NCI-H510A (cell line): ENCODE data around the gene LRRC56.

Experiments
- DNase-seq: peaks from one replicate; lab custom pipeline; 2025; lab: John Stamatoyannopoulos, UW

Gene LRRC56

DNA sequence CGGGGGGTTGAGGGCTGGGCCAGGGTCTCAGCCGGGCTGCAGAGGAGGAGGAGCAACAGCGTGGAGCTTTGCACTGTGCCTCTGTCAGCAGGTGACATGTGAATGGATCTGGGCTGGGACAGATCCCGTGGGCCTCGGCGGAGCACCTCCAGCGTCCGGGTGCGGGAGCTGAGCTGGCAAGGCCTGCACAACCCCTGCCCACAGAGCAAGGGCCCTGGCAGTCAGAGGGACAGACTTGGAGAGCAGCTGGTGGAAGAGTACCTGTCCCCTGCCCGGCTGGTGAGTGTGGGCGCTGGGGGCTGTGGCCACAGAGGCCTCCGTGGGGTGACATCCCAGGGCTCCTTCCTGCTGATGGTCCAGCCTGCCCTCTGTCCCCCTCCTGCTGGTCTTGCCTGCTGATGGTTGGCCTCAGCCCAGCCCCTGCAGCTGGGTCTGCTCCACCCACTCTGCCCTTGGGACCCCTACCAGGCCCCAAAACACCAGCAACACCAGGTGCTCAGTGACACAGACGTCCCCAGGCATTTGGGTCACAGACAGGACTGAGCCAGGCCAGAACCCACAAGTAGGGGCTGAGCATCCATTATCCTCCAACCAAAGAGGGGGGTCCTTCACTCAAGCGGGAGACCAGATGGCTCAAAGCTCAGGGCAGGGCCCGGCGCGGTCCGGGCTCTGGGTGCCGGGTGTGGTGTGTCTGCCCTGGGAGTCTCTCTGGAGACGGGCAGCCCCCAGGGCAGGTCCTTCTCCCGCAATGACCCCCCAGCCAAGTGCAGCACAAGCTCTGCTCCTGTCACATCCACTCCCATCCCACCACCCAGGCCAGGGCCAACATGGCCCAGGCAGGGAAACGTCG lies 3.5 kb downstream of the LRRC56 start:
- DNase-seq, result no peak

DNA sequence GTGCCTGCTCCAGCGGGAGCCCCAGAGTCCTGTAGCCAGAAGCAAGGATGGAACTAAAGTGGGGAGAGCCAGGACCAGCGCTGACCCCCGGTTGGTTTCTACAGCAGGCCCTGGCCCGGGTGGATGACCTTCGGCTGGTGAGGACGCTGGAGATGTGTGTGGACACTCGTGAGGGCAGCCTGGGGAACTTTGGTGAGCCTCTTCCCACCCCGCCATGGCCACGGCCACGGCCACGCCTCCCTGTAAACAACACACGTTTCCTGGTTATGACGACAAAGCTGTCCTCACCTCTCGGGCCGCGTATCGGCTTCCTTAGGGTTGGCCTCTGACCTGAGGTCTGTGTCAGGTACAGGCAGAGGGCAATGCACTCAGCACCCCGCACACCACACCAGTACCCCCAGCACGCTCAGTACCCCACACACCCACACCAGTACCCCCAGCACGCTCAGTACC lies 4.1 kb downstream of the LRRC56 start:
- DNase-seq, result no peak

DNA sequence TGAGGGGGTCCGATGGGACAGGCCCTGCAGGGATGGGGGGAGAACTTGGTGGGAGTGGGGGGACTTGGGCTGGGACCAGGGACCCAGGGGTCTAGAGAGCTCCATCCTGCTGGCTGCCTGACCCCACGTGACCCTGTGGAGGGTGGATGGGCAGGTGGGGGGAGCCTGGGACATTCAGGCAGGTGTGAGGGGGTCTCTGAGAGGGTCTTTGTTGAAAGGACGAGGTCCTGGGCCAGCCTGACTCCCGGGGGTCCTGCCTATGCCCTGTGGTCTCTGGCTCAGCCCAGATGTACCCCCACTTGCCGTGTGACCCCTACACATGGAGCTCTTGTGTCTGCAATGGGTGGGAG lies 7.5 kb downstream of the LRRC56 start:
- DNase-seq, result no peak

DNA sequence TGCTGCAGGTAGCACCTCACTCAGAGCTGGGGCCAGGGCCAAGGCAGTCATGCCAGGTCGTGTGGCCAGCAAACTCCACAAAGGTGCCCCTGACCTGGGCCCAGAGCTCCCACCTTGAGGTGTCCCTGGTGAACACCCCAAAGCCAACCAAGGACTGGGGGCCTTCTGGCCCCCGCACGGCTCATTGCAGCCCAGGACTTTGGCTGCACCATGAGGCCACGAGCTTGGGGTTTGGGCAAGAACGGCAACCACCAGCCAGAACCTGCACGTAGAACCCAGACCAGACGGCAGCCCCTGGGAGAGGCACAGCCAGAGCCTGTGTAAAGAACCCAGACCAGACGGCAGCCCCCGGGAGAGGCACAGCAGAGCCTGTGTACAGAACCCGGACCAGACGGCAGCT lies 7.8 kb downstream of the LRRC56 start:
- DNase-seq, result no peak

DNA sequence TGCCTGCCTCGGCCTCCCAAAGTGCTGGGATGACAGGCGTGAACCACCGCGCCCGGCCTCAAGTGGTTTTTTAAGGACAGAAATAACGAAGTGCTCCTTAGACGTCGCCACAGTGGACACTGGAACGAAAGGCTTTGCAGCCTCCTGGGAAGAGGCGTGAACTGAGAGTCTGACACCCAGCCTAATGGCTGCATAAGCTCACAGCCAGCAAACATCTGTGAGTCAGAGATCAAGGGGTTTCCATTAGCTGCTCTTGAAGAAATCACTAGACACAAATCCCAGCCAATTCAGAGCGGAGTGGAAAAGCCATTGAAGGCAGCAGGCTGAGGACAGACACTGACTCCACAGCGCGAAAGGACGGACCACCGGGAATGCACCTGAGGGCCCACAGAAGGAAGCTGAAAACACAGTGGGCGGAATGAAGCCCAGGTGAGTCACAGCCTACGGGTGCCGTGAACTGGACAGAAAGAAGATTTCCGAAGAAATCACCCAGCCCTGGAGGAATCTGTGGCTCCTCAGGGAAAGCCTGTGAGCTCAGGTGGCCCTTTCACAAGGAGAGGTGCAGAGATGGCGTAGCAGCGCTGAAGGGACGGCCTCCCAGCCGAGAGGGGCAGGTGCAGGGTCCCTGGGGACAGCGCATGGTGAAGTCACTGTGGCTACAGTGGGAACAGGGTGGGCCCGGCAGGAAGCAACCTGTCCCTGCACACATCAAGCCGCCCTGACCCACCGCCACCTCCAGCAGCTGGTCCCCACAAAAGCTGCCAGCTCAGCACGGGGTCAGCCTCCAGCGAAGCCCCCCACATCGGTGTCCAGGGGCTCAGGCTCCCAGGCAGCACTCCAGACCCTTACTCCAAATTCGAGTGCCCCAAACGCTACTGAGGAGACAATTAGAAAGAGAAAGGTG lies 11.6 kb downstream of the LRRC56 start:
- DNase-seq, result no peak

DNA sequence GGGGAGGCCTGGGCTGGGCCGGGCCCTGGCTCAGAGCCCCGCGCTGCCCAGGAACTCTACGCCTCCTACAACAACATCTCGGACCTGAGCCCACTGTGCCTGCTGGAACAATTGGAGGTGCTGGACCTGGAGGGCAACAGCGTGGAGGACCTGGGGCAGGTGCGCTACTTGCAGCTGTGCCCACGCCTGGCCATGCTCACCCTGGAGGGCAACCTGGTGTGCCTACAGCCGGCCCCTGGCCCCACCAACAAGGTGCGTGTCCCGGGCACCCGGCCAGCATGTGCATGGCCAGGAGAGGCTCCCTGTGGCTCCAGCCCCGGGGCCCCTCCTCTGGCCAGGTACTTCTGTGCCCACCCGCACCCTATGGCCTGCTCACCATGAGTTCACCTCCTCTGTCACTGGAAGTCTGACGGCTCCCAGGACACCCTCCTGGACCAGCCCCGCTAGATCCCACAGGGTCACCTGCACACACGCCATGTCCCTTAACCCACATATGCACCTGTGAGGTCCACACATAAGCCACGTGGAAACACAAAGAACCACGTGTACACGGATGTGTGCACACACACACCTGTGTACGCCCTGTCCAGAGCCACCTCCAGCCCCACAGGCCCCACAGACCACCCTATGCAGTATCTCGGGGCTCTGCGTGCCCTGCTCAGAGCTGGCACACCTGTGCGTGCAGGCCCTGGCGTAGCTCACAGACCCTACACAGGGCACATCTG lies 12.9 kb downstream of the LRRC56 start:
- DNase-seq, result no peak

DNA sequence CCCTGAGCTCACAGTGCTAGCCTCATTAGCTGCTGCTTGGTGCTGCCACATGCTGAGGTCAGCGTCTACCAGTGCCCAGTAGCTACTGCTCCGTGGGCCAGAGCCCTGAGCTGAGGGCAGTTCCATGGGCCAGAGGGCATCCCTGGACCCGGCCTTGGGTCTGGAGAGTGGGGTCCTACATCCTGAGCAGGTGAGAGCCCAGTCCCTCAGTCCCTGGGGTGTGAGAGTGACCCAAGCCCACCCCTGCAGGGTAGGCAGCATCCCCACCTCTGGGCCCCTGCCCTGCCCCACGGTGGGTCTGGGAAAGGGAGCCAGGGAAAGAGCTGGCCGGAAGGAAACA lies 13.4 kb downstream of the LRRC56 start:
- DNase-seq, result no peak

DNA sequence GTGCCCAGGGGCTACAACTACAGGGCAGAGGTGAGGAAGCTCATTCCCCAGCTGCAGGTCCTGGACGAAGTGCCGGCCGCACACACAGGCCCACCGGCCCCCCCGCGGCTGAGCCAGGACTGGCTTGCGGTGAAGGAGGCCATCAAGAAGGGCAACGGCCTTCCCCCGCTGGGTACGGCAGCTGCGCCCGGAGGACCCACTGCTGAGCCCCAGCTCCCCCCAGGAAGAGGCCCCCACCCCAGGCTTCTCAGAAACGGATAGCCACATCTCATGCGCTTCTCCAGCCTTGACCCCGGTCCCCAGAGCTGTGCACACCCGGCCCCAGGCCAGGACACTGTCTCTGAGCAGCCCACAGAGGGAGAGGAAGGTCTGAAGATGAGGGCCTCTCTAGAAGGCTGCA lies 13.8 kb downstream of the LRRC56 start:
- no peak for DNase-seq

DNA sequence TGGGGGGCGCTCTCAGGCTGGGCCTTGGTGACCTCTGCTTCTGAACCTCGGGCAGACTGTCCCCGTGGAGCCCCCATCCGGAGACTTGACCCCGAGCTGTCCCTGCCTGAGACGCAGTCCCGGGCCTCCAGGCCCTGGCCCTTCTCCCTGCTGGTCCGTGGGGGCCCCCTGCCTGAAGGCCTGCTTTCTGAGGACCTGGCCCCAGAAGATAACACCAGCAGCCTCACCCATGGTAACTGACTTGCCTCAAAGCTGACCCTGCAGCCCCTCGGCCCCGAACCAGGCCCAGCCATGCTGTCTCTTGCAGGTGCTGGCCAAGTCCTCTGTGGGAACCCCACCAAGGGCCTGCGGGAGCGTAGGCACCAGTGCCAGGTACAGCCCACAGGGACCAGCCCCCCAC lies 14.3 kb downstream of the LRRC56 start:
- DNase-seq, result no peak

DNA sequence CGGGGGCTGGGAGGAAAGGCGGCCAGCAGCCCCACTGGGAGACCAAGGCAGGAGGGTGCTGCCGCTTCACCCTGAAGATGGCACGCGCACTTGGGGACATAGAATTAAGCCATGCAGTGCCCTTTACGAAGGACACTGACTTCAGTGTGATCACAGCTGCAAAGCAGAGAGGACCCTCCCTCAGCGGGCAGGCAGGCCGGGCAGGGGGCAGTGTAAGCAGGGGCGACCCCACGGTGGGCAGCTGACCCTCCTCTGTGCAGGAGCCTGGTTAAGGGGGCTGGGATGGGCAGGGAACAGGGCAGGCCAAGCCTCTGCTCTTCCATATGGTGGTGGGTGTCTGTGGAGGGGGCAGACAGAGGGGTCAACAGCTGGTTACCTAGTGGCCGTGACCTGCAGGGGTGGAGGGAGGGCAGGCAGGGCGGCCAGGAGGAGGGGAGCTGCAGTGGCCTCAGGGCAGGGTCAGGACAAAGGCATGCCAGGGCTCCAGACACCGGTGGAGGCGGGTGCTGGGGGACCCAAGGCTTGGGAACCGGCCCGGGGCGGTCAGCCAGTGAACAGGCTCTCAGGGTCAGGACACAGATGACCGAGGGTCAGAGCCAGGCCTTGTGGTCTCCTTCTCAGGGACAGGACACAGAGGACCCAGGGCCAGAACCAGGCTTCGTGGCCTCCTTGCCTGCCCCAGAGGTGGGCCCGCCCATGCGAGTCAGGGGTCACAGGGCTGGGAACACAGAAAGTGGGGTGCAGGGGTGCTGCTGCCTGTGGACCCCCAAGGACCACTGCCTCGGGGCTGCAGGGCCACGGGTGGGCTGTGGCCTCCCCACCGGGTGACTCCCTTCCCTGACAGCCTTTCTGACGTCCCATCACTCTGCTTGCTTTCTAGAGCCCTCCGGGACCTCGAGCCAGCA lies 16.0 kb downstream of the LRRC56 start:
- DNase-seq, result no peak

DNA sequence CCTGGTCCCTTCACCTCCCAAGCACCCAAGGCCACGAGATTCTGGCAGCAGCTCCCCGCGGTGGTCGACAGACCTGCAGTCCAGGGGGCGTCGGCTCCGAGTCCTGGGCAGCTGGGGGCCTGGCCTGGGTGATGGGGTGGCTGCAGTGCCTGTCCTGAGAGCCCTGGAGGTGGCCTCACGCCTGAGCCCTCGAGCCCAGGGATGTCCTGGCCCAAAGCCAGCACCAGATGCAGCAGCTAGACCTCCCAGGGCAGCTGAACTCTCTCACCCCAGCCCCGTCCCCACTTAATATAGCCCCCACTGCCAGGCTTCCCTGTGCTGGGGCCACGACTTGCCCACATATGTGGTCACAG lies 16.6 kb downstream of the LRRC56 start:
- no peak for DNase-seq

DNA sequence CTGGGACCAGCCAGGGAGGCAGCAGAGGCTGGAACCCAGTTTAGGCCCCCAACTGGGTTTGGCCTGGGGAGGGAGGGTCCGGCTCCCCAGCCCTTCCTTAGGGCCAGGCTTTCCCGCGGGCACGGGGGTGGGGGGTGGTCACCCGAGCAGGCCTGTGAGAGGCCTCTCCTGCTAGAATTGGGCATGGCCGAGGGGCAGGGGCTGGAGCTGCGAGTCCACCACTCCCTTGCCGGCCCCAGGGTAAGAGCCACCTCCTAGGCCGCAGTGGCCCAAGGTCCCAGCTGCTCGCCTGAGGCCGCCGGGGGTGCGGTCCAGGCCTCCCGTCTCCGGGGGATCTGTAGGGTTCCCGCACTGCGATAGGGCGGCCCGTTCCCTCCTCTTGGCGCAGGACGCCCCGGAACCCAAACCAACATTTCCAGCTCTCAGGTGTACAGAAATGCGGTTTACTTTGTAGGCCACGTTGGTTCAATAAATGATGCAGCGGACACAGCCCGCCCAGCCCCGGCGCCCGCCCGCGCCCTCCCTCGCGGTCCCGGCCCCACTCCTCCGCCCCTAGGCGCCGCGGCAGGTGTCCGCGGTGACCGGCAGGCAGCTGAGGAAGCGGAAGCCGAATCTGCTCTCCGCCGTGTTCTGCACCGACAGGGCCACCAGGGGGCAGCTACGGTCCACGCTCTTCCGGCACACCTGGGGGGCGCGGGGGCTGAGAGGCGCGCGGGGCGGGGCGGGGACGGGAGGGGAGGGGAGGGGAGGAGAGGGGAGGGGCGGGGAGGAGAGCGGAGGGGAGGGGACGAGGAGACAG lies 17.3 kb downstream of the LRRC56 start:
- peak; percentile 69 for DNase-seq

DNA sequence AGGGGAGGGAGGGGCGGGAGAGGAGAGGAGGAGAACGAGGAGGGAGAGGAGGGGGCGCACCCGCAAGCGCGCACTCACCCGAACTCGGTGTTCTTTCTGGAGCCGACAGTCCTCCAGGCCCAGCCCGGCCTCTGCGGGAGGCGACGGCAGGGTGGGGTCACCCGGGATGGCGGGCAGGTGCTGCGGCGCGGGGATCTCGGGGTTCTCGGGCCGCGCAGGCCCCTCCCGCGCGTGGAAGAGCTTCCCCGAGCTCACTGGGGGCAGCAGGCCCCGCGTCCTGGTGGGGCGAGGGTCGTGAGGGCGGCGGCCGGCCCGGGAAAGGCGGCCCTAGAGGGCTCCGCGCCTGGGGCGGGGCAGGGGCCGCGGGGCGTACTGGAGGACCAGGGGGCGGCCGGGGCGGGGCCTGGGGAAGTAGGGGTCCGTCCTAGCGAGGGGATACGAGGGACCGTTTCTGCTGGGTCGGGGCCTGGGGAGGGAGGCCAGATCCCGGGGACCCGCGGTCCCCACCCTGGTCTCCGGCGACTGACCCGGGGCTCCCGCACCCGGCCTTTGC lies 18.0 kb downstream of the LRRC56 start:
- no peak for DNase-seq

DNA sequence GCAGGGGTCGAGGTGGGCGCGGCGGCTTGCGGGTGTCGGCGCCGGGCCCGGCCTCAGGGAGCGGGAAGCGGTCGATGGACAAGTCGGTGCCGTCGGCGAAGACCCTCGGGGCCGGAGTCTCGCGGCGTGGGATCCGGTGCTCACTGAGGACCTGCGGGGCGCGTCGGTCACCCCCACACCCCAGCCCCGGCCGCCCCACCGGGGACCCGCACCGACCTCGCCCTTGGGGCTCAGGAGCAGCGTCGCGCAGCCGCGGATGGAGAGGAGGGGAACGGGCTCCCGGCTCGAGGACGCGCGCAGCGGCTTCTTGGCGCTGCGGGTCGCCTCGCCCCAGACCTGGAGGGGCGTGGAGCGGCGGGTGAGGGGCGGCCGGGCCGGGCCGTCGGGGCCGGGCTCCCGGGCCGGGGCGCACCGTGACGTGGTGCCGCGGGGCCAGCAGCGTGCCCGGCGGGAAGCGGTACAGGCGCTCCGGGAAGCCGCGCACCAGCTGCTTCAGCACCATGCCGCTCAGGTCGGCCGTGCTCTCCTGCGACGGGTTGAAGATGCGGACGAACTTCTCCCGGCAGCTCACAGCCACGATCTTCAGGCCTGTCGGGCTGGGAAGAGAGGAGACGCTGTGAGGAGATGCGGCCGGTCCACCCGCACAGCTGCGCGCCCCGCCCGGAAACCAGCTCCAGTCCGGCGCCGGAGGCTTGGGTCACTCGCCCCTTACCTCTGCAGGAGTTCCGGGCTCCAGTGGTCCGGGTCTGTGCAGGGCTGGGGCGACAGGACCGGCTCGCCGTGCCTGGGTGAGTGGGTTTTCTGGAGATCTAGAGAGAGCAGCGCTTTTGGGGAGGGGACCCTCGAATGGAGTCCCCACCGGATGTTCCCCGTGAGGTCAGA lies 18.7 kb downstream of the LRRC56 start:
- no peak for DNase-seq

DNA sequence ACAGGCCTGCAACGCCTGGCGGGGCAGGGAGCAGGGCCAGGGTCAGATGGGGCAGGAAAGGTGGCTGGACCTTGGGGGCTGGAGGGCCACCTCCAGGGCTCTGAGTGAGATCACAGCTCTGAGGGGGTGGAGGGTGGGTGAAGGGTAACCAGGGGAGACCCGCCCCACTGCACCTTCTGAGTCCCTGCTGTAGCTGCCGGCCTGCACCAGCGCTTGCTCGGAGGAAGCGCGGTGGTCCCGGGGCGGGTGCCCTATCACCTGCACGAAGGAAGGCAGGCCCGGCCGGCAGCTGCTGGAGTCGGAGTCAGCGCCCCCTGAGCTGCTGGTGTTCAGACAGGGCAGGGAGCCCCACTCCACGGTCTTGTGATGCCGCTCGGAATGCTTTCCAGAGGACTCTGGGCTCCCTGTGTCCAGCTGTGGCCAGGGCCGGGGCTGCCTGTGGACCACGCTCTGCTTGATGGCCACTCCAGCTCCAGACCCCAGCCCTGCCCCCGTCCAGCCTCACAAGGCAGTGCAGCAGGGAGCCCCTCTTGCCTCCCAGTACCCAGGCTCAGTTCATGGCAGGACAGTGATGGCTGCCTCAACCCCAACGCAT lies 19.4 kb downstream of the LRRC56 start:
- DNase-seq, result no peak

DNA sequence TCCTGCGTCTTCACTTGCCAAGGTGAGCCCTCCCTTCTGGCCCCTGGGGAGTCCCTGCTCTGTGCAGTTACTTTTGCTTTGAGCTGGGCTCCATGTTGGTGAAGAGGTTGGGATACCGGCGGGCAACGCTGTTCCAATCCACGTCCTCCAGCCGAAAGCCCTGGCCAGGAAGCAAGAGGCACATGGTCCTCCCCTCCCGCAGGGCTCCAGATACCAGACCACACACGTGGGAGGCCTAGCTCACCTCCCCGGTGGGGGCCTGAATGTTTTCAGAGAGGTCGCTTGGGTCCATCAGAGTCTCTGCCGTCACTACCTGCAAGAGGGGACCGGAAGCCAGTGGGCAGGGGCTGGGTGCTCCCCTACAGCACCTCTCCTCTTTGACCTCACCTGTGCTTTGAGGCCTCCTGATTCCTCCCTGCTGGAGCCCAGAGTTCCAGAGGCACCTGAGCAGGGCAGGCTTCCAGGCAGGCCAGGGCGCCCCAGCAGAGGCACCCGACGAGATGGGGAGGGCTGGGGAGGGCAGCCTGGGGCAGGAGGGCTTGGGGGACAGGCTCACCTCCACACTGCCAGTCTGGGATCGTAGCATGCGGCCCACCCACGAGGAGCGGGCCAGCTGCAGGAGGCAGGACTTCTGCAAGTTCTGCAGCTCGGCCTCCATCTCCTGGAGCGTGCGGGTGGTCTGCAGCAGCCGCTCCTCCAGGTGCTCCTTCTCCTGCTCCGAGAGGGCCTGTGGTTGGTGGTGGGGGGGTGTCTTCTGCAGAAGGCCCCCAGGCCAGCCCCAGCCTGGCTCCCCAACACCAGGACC lies 20.2 kb downstream of the LRRC56 start:
- DNase-seq, result no peak

DNA sequence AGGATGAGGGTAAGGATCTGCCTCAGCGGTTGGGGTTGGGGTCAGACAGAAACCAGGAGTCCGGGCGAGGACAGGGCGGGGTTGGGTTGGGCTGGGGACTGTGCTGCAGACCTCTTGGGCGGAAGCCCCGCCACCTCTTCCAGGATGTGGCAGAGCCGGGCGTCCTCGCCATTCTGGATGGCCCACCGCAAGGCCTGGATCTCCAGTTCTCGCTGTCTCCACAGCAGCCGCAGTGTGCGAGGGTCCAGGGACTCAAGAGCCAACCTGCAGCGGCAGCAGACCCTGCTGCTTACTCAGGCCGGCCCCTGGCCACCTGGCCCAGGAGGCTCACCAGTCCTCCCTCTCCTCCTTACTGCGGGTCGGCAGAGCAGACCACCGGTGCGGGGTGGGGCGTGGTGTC lies 21.2 kb downstream of the LRRC56 start:
- no peak for DNase-seq

DNA sequence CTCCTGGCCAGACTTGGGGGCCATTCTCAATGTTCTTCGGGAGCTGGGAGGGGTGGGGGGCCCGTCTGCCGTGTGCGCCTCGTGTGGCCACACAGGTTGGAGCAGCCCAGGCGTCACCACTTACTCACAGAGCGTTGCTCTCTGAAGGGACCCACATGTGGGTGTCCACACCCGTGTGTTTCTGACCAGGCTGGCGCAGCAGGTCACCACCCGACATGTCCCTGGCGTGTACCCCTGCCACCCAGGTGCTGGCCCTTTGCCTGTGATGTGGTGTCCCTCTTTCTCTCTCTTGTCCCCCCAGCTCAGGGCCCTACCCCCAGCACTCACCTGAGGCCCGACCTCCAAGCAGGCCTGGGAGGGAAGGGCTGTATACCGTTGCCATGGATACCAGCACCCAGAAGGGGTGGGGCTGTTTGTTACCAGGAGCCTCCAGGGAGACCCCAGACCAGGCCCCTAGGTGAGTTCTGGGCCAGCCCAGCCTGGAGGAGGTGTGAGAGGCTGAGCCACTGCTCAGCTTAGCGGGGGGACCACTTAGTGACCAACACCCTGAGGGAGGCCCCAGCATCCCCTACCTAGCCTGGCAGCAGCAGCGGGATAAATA lies 21.8 kb downstream of the LRRC56 start:
- no peak for DNase-seq
